GM19468 (cell line): ENCODE measurements around the gene STK39.

Experiments used
- ATAC-seq: cut with Tn5 transposase; IDR thresholded peaks from one replicate; pipeline ENCODE4 v1.9.1; 2021; ENCODE audit warnings: mild to moderate bottlenecking, moderate library complexity, moderate number of reproducible peaks; ENCODE audit not compliant: unreplicated experiment; ENCODE audit errors: extremely low read depth

The STK39 gene

GRCh38 chr2:168029071-168029470 lies 218.3 kb downstream of the STK39 start:
- no peak for ATAC-seq

GRCh38 chr2:168028362-168028761 lies 219.0 kb downstream of the STK39 start:
- no peak for ATAC-seq

- no peak for ATAC-seq
Measured at GRCh38 chr2:168025487-168026202, 221.8 kb downstream of the STK39 start.

- ATAC-seq = no peak
Measured at GRCh38 chr2:168024459-168024858, 222.9 kb downstream of the STK39 start.

GRCh38 chr2:168021800-168022587 lies 225.4 kb downstream of the STK39 start:
- ATAC-seq = no peak

GRCh38 chr2:168015274-168015953 lies 232.0 kb downstream of the STK39 start:
- no peak for ATAC-seq

GRCh38 chr2:168009900-168010299 lies 237.5 kb downstream of the STK39 start:
- no peak for ATAC-seq

- no peak for ATAC-seq
Measured at GRCh38 chr2:168008646-168009195, 238.7 kb downstream of the STK39 start.

- ATAC-seq = no peak
Measured at GRCh38 chr2:168006498-168006897, 240.9 kb downstream of the STK39 start.

- ATAC-seq = no peak
Measured at GRCh38 chr2:168005586-168005985, 241.8 kb downstream of the STK39 start.

GRCh38 chr2:168003876-168004275 lies 243.5 kb downstream of the STK39 start:
- ATAC-seq = no peak

GRCh38 chr2:168002021-168002553 lies 245.3 kb downstream of the STK39 start:
- ATAC-seq = peak; percentile 44

GRCh38 chr2:167992278-167992677 lies 255.1 kb downstream of the STK39 start:
- ATAC-seq = no peak

- no peak for ATAC-seq
Measured at GRCh38 chr2:167990062-167990461, 257.3 kb downstream of the STK39 start.

- no peak for ATAC-seq
Measured at GRCh38 chr2:167988296-167988695, 259.1 kb downstream of the STK39 start.

GRCh38 chr2:167987558-167987957 lies 259.8 kb downstream of the STK39 start:
- no peak for ATAC-seq

- no peak for ATAC-seq
Measured at GRCh38 chr2:167987026-167987425, 260.4 kb downstream of the STK39 start.

GRCh38 chr2:167986223-167986622 lies 261.2 kb downstream of the STK39 start:
- no peak for ATAC-seq

- ATAC-seq = no peak
Measured at GRCh38 chr2:167981945-167982344, 265.4 kb downstream of the STK39 start.

- no peak for ATAC-seq
Measured at GRCh38 chr2:167980439-167980838, 267.0 kb downstream of the STK39 start.
